GM19023 (cell line): ENCODE results near the gene EXOC3.

Source experiments
- ATAC-seq: cut with Tn5 transposase; IDR thresholded peaks from one replicate; pipeline ENCODE4 v1.9.1; 2021; ENCODE audit warnings: mild to moderate bottlenecking, moderate library complexity; ENCODE audit not compliant: unreplicated experiment

Gene EXOC3

GRCh38 chr5:424301-425110, 18.5 kb upstream of the EXOC3 start:
- ATAC-seq, result peak; percentile 85

DNA sequence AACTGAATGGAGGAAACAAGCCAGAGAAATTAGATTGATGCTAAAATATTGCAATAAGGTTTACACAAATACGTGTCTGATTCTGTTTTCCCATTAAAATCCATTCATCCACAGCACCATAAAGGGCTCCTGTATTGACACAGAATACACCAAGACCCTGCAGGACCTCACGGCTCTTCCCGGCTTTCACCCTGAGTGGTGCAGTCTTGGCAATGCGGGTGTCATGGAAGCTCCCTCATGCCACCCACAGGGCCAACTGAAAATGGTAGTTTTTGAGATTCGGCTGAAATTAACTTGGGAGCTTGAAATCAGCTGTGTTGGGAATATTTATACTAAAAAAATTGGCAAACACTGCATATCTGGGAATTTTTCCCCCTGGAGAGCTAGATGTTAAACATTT, 17.3 kb upstream of the EXOC3 start:
- ATAC-seq, result no peak

DNA sequence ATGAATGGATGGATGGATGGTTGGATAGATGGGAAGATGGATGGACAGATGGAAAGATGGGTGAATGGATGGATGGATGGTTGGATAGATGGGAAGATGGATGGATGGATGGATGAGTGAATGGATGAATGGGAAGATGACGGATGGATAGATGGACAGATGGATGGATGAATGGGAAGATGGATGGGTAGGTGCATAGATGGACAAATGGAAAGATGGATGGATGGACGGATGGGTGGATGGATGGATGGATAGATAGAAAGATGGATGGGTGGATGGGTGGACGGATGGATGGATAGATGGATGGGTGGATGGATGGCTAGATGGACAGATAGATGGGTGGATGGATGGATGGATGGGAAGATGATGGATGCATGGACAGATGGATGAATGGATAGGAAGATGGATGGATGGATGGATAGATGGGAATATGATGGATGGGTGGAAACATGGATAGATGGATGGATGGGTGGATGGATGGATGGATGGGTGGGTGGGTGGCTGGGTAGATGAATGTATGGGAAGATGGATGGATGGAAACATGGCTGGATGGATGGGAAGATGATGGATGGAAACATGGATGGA, 16.5 kb upstream of the EXOC3 start:
- no peak for ATAC-seq

DNA sequence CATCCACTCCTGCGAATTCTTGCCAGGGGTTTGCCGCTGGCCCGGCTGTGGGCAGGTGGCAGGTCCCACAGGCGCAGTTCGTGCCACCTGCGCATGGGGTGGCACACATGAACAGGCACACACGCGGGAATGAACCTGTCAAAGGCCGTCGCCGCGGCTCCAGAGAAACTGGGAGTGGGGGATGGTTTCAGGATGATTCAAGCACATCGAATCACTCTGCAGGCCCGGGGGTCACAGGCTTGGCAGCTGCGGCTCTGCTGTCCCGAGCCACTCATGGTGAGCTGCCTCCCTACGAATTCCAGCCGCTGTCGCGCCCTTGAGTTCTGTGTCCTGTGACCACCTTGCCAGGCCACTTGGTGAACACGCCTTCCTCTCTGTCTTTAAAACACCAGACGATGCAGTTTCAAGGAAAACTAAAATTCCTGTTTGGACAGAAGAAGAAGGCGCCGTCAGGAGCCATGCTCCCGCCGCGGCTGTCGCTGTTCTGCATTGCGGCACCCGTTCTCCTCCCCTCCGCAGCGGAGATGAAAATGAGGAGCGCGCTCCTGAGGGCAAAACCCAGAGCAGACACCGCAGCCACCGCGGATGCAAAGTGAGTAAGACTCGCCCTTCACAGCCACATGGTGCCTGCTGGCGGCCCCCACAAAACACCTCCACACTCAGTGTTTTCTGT, 15.4 kb upstream of the EXOC3 start:
- ATAC-seq, result no peak

GRCh38 chr5:428219-428618, 14.8 kb upstream of the EXOC3 start:
- ATAC-seq, result no peak

DNA sequence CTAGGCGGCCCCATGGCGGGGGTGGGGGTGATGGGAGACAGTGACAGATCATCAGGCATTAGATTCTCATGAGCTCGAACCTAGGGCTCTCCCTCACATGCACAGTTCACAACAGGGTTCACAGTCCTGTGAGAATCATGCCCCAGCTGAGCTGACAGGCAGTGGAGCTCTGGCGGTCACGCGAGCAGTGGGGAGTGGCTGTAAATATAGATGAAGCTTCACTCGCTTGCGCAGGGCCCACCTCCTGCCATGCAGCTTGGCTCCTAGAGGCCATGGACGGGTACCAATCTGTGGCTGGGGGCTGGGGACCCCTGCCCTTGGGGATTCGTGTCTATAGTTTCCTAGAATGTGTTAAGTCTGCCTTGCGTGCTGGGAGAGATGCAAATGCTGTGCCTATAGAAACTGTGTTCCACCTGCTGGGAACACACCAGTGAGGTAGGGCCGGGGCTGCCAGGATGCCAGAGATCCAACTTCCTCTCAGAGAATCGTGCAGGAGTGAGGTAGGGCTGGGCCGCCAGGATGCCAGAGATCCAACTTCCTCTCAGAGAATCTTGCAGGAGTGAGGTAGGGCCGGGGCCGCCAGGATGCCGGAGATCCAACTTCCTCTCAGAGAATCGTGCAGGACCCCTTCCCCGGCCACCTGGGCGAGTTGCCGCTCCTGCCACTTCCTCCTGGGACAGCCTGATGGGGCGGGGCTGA, 14.1 kb upstream of the EXOC3 start:
- ATAC-seq, result no peak

DNA sequence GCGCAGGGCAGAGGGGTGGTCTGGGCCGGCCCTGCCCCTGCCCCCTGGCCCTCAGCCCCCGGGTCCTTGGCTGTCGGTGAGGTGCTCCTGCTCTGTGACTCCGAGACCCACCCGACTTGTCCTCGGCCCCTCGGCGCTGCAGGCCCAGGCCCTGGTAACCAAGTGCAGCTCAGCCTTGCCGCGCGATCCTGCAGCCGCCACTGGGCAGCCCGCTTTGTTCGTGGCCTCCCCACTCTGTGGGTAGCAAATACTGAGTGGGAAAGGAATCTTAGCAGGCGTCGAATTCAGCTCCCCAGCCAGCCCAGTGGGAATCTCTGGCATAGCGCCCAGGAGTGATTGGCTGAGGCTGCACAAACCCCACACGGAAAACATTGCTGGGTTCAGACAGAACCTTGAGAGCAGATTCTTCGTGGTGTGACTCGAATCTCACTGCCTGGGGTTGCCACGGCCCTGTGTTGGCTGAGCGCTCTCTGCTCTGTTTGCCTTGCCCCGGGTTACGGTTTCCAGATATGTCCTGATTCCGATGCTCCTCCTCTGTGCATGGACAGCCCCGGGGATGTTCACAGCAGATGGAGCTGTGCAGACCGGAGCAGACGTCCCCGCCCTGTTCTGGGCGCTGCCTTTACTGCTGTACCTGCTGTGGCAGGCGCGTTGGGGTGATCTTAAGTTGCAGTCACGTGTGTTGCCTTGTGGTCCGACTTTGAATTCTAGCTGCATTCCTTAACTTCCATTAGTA, 13.4 kb upstream of the EXOC3 start:
- ATAC-seq, result no peak

- no peak for ATAC-seq
Observed at GRCh38 chr5:430214-430925, 12.6 kb upstream of the EXOC3 start.

DNA sequence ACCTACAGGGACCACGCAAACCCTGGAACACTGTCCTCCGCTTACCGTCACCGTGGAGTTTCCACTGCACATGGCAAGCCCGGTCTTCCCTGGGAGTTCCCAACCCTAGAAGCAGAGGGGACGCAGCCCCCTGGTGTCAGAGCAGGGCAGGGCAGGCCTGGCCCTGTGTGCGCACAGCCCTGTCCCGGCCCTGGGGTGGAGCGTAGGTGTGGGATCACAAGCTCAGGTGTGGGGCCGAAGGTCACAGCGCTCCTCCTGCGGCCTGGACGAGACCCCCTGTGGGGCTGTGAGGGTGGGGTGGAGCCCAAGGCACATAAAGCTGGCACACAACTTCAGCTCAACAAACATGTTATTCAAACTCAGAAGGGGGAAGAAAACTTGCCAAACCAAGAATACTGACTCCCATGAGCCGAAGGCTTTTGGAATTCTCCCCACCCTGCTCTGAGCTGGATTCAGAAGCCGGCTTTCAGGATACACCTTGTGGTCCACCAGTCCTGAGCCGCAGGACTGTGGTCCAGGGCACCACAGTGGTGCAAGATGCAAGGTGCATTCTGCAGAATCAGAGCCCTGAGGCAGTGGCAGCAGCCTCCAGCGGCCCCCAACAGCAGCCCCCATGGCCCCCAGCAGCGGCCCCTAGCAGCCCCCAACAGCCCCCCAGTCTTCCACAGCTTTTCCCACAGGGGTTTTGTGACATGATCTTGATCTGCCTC, 11.8 kb upstream of the EXOC3 start:
- peak; percentile 68 for ATAC-seq

- ATAC-seq, result no peak
Observed at GRCh38 chr5:431711-432050, 11.3 kb upstream of the EXOC3 start.

DNA sequence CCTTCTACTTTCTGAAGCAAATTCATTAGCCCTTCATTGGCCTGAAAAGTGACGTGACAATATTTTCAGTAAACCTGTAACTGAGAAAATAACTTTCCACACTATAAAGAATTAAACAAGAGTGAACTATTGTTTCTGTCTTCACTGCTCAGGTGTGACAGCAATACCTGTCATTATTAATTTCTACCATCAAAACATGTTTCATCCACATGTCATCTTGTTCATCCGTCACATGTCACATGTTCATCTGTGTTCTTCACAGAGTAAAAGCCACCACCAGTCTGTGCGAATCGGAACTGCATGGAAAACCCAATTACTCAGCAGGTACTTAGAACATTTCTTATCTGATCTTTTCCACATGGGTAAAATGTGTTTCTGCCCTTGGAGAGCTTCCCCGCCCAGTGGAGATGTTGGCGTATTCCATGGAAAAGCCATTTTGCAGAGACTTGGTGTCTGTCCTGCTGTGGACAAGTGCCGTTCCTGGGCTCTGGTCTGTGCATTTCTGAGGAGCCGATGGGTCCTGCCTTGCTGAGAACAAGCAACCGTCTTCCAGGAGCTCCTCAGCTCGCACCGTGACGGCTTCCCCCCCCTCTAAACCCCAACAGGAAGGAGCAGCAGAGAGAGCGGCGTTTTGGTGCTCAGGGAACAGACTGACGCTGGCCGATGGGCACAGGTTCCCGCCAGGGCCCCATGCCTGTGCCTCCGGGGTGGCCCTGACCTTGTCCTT, 10.6 kb upstream of the EXOC3 start:
- no peak for ATAC-seq

GRCh38 chr5:432928-433791, 9.8 kb upstream of the EXOC3 start:
- no peak for ATAC-seq

- no peak for ATAC-seq
Observed at GRCh38 chr5:433836-434235, 9.1 kb upstream of the EXOC3 start.

DNA sequence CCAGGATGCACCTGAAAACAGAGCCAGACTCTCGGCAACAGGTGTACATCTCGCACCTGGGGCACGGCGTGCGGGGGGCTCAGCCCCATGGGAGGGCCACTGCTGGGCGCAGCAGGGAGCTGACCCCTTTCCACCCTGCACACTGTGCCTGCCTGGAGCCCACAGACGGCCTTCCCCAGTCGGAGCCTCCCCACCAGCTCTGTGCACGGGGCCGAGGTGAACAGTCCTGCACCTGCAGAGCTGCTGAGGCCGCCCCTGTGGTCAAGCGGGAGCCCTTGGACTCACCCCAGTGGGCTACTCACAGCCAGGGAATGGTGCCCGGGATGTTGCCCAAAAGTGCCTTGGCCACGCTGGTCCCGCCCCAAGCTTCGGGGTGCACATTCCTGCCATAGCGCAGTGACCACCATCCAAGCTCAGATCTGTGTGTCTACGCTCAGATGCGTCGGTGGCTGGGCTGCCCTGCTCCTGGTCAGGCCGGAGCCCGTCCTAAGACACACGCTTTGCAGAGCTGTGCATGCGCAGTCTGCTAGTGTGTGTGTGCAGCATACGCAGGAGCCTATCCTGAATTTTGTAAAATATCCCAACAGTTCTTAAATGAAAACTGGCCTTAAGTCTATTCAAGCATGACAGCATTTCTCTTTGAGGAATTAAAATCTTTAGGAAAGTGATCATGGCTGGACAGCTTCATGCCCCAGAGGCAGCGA, 8.4 kb upstream of the EXOC3 start:
- ATAC-seq, result no peak

GRCh38 chr5:435156-435790, 7.7 kb upstream of the EXOC3 start:
- ATAC-seq, result no peak

- ATAC-seq, result no peak
Observed at GRCh38 chr5:435961-436640, 6.9 kb upstream of the EXOC3 start.

GRCh38 chr5:436641-436975, 6.4 kb upstream of the EXOC3 start:
- no peak for ATAC-seq
